Ovary (tissue), 9 donors: ENCODE results near the gene CASKIN2. TPM values are rescaled to one million over a fixed set of nuclear protein-coding genes. Genes with fewer than 3 reads are reported as not detected.
A peak's percentile ranks its signal among the peaks of the same experiment; 100 is the strongest.
"Not testable (repeated sequence)": the region's sequence is repeated elsewhere in the genome, so short reads cannot be mapped to it uniquely, and the experiment has no call there.

Experiments used
- DNase-seq, 5 donors: peaks; one replicate each; pipeline ENCODE4 v3.0.0-alpha.2; 2019 to 2020
- H3K27ac ChIP-seq, 2 donors: fragments of 200-600 bp; one replicate each; pipeline versions ENCODE4 v1.5.1 to v1.8.0; 2019 to 2022
- H3K27me3 ChIP-seq: fragments of 200-600 bp; one replicate; pipeline ENCODE4 v1.8.0; 2022
- H3K36me3 ChIP-seq: fragments of 200-600 bp; sonication (generic); one replicate; pipeline ENCODE4 v1.5.1; 2019
- H3K4me1 ChIP-seq: one replicate; pipeline ENCODE4 v1.8.1; 2013; ENCODE audit warnings: mild to moderate bottlenecking, moderate library complexity; ENCODE audit not compliant: insufficient read depth
- H3K4me3 ChIP-seq: fragments of 200-600 bp; sonication (generic); one replicate; pipeline ENCODE4 v1.5.1; 2017
- H3K9me3 ChIP-seq, 2 donors: fragments of 200-600 bp in 1 of 2; sonication (generic) in 1 of 2; one replicate each; pipeline versions ENCODE4 v1.5.1 to v1.8.1; 2013 to 2019; ENCODE audit warnings: mild to moderate bottlenecking in 1 of 2, moderate library complexity in 1 of 2
- EP300 ChIP-seq: sonication (generic); formaldehyde crosslinking; IDR thresholded peaks from one replicate; pipeline ENCODE4 v1.6.1; 2017; ENCODE audit warnings: antibody characterized with exemption
- POLR2A ChIP-seq: fragments of 450-650 bp; IDR thresholded peaks from one replicate; pipeline ENCODE4 v1.6.1; 2017; ENCODE audit warnings: antibody characterized with exemption, mild to moderate bottlenecking, moderate library complexity
- WGBS, 3 donors: extraction: QIAGEN DNeasy Blood & Tissue Kit in 1 of 3; methylation state at CpG; one replicate each; pipeline versions ENCODE4 v1.1.5 to v1.1.7; 2013 to 2017; 5-methylcytosine and 5-hydroxymethylcytosine counted together
- intact Hi-C, 4 donors: fragments of 100-400 bp; cut with DNase I; formaldehyde crosslinking; loops; one replicate each; pipeline versions ENCODE4 v1.11.0 to v1.15.1; 2022 to 2023
- polyA plus RNA-seq, 2 donors: library from polyadenylated mRNA; stranded (reverse); fragments of 200-250 nt in 1 of 2; fragments of 350-450 nt in 1 of 2; fragmentation: Illumina TruSeq in 1 of 2; extraction: RNeasy Lipid Tissue Mini Kit (QIAGEN cat#74804) in 1 of 2; gene quantifications; one replicate each; pipeline ENCODE4 v1.2.3, GENCODE V29; 2013 to 2014
- total RNA-seq, 7 donors: library from RNA; depleted of rRNA in 2 of 7; stranded (reverse); fragments of >200 nt in 2 of 7; fragmentation: NEBNext Ultra II Directional in 3 of 7; extraction: Animal tissue kit (Norgen Biotek cat#: 25700) in 3 of 7; gene quantifications; one replicate each; pipeline versions ENCODE4 v1.1.0 to v1.2.4, GENCODE V29; 2016 to 2023
- TF ChIP-seq, protein P1 (sequence below), 3 donors: fragments of 450-650 bp in 2 of 3; fragments of 200-600 bp in 1 of 3; IDR thresholded peaks; one replicate each; pipeline versions ENCODE4 v1.5.1 to v1.8.0; 2016 to 2022; ENCODE audit warnings: antibody characterized with exemption in 3 of 3, mild to moderate bottlenecking in 1 of 3
- donor health status: DM: no; HTN: no; CAD: no; lungs with moderate emphysema.
- donor health status: DM: no; HTN: no; CAD: no.
- donor health status: Bipolar disorder and iron deficiency.
- donor health status: DM: yes; HTN: yes; CAD: no.
- donor health status: DM: no; HTN: no; CAD: no.
- donor health status: DM: yes; HTN: yes; CAD: no.

Gene CASKIN2
- total and polyA plus RNA-seq, 9 donors: 9.1 to 58.7 (median 36.8) TPM

DNA sequence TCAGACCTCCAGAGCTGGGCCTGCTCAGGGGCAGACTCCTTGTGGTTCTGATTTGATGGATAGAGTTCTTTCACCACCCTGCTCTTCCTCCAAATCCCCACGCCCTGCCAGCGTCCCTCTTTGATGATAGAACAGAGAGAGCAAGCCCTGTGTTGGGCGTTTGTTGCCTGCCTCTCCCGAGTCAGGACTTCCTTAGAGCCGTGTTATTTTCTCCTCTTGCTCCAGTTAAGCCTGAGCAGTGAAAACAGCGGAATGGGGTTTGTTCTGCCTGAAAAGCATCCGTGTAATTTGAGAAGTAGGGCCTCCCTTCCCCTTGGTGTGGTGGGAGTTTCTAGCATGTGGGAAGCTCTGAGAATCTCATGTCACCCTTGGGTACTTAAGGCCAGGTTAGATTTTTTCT, 36.8 kb downstream of the CASKIN2 start:
- intact Hi-C loops: no loop called here
- Histone ChIP-seq H3K9me3 (no peaks in the 10 kb centered on the region), H3K27me3 (no peaks in the 10 kb centered on the region), H3K4me1 (peaks cover 22% of the 10 kb centered on the region), H3K36me3 (no peaks in the 10 kb centered on the region), H3K27ac (no peak overlapping the region), H3K4me3 (no peak overlapping the region)
- WGBS, 3 donors: 15 to 34% (median 24%) methylated on average over 7 of the region's 7 CpGs
- DNase-seq: peak in 1 of 5 donors; percentile 28
- TF ChIP-seq EP300 (no peak), POLR2A (no peak)
- TF ChIP-seq, protein P1, sequence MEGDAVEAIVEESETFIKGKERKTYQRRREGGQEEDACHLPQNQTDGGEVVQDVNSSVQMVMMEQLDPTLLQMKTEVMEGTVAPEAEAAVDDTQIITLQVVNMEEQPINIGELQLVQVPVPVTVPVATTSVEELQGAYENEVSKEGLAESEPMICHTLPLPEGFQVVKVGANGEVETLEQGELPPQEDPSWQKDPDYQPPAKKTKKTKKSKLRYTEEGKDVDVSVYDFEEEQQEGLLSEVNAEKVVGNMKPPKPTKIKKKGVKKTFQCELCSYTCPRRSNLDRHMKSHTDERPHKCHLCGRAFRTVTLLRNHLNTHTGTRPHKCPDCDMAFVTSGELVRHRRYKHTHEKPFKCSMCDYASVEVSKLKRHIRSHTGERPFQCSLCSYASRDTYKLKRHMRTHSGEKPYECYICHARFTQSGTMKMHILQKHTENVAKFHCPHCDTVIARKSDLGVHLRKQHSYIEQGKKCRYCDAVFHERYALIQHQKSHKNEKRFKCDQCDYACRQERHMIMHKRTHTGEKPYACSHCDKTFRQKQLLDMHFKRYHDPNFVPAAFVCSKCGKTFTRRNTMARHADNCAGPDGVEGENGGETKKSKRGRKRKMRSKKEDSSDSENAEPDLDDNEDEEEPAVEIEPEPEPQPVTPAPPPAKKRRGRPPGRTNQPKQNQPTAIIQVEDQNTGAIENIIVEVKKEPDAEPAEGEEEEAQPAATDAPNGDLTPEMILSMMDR (IDR thresholded peaks at IDR 0.05): no peak

DNA sequence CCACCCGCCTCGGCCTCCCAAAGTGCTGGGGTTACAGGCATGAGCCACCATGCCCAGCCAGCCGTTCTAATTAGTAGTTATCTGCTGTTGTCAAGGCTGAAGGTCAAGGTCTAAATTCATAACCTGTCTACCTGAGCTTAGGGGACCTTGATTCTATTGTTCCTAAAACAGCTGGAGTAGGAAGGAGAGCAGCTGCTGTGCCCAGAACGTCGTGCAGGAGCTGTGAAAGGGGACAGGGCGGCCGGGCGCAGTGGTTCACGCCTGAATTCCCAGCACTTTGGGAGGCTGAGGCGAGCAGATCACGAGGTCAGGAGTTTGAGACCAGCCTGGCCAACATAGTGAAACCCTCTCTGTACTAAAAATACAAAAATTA, 37.9 kb downstream of the CASKIN2 start:
- H3K4me3 ChIP-seq, intact Hi-C loops, H3K27me3 ChIP-seq, H3K9me3 ChIP-seq, H3K36me3 ChIP-seq: not testable (repeated sequence)
- 67 to 80% (median 68%) methylated on average over 11 of the region's 11 CpGs for WGBS, 3 donors
- Histone ChIP-seq H3K27ac (peak overlapping the region in 1 of 2 donors; percentile 42), H3K4me1 (peaks cover 22% of the 10 kb centered on the region)
- peak in 1 of 5 donors; percentile 29 for DNase-seq

DNA sequence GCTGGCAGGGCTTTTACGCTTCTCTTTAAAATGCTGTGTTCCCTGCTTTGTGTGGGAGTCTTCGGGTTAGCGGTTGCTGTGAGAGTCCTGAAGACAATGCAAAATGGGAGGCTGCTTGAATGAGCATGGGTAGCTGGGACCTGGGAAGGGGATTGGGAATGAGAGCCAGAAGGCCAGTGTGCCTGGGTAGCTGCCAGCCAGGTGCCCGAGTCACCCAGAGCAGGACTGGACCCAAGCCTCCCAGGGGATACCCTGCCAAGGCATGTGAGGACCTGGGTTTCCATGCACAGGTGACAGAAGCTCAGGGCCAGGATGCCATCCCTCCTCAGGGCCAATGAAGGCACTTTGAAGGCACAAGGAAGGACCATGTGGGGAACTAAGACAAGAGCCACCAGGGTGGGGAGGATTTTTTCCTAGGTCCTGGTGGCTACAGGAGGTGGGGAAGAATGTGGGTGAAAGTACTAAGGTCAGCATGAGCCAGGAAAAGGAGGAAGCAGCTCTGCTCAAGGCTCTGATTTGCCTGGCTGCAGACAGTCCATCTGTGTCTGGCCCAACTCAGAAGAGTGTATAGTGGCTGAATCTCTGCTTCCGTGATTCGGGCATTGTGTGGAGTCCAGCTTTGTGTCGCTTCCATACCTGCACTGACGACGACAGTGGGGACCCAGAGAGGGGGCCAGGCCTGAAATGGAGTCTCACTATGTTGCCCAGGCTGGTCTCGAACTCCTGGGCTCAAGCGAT, 38.4 kb downstream of the CASKIN2 start:
- Histone ChIP-seq H3K27ac (peak overlapping the region in 1 of 2 donors; percentile 42), H3K27me3 (no peaks in the 10 kb centered on the region), H3K4me1 (peaks cover 22% of the 10 kb centered on the region), H3K9me3 (no peaks in the 10 kb centered on the region), H3K4me3 (no peak overlapping the region), H3K36me3 (no peaks in the 10 kb centered on the region)
- intact Hi-C loops: no loop called here
- peak in 1 of 5 donors; percentile 29 for DNase-seq
- 30 to 43% (median 32%) methylated on average over 11 of the region's 11 CpGs for WGBS, 3 donors
- TF ChIP-seq EP300 (no peak), POLR2A (no peak)
- TF ChIP-seq, protein P1 (IDR thresholded peaks at IDR 0.05): no peak

DNA sequence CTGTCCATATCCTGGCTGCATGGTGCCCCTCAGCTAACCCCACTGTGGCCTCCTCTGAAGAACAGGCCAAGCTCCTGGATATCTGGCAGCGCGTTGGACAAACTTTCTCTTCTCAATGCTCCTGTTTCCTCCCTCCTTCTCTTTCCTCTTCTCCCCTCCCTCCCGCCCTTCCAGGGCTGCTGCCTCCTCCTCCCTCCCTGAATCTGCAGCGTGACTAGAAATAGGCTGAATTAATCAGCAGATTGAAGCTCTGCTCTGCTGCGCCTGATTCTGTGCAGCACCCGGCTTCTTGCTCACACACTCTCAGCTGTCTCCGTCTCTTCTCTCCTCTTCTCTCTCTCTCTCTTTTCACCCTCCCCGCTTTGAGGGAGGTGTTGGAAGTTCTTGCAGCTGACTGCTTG, 39.1 kb downstream of the CASKIN2 start:
- Histone ChIP-seq H3K9me3 (no peaks in the 10 kb centered on the region), H3K36me3 (no peaks in the 10 kb centered on the region), H3K27ac (peak overlapping the region in 1 of 2 donors; percentile 49), H3K4me3 (no peak overlapping the region), H3K27me3 (no peaks in the 10 kb centered on the region), H3K4me1 (peaks cover 20% of the 10 kb centered on the region)
- peak; percentile 53 to 62 (median 60) for DNase-seq
- 3 to 4% (median 4%) methylated on average over 8 of the region's 8 CpGs for WGBS, 3 donors
- TF ChIP-seq POLR2A (no peak), EP300 (no peak)
- TF ChIP-seq, protein P1 (IDR thresholded peaks at IDR 0.05): no peak
- intact Hi-C loops: no loop called here

DNA sequence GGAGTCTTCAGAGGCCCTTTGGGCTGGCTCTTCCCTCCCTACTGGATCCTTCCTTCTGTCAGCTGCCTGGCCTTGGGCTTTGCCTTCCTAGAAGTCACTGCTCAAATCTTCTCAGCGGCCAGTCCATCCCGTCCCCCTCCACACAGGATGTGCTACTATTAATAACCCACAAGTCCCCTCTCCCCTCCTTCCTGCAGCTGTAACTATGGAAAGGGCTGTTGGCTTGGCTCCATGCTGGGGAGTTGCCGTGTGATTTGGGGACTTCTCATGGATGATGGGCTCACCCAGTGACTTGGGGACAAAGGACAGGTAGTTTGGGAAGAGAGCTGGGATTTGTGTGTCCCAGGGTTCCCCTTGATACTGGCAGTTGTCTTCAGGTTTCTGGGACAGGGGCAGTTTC, 39.5 kb downstream of the CASKIN2 start:
- intact Hi-C loops: no loop called here
- TF ChIP-seq, protein P1 (IDR thresholded peaks at IDR 0.05): no peak
- no peak for TF ChIP-seq EP300
- Histone ChIP-seq H3K4me3 (no peak overlapping the region), H3K9me3 (no peaks in the 10 kb centered on the region), H3K4me1 (peaks cover 20% of the 10 kb centered on the region), H3K36me3 (no peaks in the 10 kb centered on the region), H3K27me3 (no peaks in the 10 kb centered on the region), H3K27ac (peak overlapping the region; percentile 38 to 49)
- 0 to 3% (median 0%) methylated on average over 3 of the region's 3 CpGs for WGBS, 3 donors
- DNase-seq: peak; percentile 59 to 67 (median 63)
